GF-D8 (cell line): Measurements from ENCODE around the gene SCN2B.

ENCODE experiments used
- DNase-seq: peaks from one replicate; lab custom pipeline; 2025; lab: John Stamatoyannopoulos, UW

The SCN2B gene

DNA sequence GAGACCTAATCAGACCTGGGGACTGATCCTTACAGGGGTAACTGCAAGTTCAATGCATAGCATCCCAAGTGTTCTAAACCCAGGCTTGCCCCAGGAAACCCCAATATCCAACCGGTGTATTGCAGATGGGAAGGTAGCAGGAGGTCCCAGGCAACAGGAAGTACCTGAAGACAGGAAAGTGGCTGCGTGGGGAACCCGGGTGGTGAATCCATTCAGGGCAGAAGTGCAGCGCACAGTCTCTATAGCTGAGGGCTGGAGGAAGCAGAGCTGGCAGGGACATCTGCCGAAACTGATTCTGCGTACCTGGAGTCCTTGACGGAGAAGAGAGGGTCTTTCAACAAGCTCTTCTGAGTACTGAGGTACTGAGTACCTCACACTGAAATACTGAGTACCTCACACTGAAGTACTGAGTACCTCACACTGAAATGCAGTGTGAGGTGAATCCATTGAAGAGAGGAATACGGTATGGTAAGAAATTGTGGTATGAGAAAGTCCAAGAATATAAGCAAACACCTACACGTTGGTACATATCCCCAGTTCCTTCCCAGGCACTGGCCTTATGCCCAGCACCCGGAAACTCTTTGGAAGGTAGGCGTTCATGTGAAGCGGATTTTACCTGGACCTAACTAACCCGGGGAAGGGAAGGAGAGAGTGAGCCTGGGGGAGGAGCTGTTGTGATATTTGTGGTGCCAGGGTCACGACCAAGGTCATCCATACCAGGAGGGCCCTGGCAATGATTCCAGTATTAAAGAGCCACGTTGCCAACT is 43.9 kb downstream of the SCN2B start:
- DNase-seq: no peak

DNA sequence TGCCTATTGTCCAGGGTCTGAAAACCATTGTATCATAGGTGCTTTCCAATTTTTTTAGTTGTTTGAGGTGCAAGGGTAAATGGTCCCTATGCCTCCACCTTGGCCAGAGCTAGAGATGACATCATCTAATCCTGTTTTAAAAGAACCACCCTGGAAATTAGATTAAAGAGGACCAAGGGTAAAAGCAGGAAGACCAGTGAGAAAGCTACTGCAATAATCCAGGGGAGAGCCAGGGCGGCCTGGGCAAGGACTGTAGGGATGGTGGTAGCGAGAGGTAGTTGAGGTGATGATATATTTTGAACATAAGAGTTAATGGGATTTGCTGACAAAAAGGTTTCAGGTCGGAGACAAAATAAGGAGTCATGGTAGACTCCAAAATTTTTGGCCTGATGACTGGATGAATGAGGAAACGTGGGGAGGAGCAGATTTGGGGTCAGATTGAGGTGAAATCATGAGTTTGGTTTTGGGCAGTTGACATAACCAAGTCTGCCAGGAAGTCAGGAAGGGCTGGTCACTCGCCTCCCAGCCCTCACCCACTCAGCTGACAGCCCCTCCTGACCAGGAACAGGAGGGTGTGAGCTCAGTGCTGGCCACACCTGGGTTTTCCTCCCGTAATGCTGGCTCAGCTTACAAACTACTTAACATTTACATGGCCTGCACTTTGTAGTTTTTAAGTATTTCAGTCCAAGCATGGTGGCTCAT is 46.8 kb downstream of the SCN2B start:
- no peak for DNase-seq

DNA sequence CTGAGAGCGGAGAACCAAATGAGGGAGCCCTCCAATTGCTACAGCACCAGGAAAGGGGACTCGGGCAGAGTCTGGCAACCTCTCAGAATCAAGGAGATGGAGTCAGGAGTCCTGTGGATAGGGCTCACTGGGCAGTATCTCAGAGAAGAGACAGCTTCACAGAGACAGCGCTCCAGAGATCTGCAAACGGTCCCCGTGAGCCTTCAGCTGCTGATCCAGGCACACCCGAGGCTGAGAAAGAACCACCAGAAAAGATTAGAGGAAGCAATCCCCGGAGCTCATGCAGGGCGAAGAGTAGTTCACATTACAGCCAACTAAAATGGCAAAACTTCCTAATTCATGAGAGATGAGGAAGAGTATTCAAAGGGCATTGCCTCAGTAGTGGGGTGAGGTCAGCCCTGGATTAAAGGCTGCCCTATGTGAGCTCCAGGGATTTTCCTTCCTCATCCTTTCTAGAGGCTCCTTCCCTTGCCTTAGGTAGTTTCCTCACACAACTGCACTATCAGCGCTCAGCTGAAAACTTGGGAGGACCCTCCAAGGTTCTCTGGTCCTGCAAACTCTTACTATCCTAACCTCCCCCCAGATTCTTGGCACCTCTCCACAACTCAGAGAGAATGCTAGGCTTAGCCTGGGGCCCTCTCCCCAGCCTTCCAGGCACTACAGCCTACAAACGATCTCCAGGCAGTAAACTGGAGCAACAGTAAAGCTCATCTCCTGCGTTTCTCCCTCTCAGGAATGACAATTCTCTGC is 47.5 kb downstream of the SCN2B start:
- DNase-seq: no peak

DNA sequence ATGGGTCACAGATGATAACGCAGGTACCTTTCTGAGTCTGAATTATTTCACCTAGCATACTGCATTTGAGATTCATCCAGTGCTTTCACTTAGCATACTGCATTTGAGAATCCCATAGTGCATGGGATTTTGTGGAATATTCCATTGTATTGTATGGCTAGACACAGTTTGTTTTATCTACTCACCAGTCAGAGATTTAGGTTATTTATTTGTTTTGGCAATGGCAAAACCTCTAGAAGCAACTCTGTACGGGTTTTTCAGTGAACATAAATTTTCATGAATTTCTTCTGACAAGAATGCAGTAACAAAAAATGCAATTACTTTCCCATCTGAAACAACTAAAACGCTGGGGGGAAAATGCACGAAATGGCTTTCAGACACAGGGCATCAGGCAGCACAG is 48.1 kb downstream of the SCN2B start:
- no peak for DNase-seq

DNA sequence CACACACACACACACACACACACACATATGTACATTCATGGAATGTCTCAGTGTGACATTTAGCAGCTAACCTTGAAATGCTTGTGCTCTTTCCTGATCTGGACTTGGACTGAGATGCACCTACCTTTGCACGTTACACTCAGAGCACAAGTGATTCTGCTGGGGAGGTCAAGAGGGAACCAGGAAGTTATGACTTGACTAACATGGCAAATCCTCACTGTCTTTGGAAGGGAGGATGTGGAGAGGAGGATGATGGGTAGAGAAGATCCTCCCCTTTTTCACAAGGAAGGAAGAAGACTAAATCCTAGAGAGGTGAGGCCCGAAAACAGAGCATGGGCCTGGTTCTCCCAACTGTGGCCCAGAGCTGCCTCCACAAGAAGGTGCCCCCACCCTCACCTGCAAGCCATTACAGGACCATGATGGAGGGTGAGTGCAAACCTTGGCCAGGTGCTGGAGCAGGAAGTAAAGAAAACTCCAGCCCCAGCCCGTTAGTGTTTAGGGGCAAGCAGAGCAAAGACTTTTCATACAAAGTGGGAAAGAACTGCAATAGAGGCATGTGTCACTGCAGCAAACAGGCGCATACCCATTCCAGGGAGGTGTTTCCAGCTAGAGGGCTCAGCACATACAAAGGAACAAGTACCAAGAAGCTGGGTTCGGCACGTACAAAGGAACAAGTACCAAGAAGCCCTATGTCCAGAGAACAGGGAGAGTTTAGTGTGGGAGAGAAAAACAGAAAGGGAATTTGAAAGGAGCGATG is 50.2 kb downstream of the SCN2B start:
- no peak for DNase-seq

DNA sequence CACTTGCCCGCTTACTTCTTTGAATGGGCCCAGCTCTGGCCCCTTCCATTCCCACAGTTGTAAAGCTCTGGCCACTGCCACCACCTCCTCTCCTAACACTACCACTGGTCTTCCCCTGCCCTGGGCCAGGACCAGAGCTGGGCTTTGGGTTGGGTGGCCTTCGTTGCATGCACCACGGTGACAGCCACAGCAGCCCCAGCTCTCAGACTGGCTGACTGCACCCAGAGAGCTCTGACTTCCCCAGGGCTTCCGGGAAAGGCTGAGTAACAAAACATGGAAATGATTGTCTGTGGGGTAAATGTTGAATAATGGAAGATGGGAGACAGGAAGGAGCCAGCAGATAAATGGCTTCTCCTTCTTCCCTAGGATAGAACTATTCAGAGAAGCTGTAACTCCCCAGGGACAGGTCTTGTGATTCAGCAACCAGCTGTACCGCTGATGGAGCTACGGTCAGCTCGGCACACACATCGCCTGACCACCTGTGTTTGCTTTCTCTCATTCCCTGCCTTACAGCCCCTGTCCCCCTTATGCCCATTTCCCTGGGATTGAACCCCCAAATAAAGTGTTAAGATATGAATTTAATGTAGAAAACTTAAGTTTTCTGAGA is 51.4 kb downstream of the SCN2B start:
- DNase-seq: no peak

DNA sequence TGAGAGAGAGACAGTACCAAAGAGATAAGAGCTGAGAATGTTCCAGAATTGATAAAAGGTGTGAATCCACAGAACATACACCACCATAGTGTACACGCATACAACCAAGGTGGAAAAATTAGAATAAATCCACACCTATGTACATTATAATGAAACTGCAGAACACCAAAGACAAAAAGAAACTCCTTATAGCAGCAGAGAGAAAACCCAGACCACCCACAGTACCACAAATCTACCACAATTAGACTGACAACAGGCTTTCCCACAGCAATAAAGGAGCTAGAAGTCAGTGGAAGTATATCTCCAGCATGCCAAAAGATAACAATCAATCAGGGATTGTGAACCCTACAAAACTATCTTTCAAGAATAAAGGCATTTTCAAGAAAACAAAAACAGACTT is 55.6 kb downstream of the SCN2B start:
- no peak for DNase-seq

DNA sequence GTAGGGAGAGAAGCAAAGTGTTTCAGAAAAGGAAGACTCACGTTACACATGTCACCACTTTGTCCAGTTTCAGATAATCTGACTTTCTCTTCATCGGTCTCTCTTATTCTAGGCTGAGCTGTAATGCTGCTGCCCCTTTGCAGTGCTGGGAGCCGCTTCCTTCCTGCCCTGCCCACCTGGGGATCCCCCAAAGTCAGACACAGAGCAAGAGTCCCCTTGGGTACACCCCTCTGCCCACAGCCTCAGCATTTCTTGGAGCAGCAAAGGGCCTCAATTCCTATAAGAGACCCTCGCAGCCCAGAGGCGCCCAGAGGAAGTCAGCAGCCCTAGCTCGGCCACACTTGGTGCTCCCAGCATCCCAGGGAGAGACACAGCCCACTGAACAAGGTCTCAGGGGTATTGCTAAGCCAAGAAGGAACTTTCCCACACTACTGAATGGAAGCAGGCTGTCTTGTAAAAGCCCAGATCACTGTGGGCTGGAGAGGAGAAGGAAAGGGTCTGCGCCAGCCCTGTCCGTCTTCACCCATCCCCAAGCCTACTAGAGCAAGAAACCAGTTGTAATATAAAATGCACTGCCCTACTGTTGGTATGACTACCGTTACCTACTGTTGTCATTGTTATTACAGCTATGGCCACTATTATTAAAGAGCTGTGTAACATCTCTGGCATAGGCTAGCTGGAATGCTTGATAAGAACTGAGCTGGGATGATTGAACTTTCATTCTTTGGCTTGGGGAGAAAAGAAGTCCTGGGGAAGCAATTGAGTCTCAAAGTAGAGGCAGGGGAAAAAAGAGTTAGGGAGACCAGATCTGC is 58.4 kb downstream of the SCN2B start:
- no peak for DNase-seq

DNA sequence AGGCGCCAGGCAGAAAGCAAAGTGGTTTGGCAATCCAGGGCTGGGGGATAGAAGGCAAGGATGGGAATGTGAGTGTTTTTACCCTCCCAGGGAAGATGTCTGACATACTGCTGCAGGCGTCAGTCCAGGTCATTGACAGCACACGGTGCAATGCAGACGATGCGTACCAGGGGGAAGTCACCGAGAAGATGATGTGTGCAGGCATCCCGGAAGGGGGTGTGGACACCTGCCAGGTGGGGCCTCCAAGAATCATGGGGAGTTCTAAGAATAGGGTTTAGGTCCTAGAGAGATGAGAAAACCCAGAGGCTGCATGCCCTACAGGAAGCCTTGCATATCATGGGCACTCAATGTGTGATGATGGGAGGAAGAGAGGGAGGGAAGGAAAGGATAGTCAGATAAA is 61.4 kb downstream of the SCN2B start:
- no peak for DNase-seq

DNA sequence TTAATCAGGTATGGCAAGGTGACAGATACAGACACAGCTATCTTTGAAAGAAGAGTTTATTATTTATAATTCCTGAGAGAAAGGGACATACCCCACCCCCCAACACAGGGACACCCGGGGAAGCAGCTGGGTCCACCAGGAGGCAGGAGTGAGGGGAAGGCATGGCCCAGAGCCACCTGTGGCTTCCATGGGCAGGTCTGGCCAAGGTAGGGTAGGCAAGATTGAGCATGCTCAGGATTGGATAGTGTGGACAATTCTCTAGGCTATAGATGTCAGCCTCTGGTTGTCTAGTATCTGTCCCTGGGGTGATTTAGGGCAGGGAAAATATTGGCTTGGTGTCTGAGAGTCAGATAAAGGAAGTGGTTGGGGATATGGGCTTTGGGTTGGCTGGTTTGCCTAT is 62.2 kb downstream of the SCN2B start:
- DNase-seq: no peak

DNA sequence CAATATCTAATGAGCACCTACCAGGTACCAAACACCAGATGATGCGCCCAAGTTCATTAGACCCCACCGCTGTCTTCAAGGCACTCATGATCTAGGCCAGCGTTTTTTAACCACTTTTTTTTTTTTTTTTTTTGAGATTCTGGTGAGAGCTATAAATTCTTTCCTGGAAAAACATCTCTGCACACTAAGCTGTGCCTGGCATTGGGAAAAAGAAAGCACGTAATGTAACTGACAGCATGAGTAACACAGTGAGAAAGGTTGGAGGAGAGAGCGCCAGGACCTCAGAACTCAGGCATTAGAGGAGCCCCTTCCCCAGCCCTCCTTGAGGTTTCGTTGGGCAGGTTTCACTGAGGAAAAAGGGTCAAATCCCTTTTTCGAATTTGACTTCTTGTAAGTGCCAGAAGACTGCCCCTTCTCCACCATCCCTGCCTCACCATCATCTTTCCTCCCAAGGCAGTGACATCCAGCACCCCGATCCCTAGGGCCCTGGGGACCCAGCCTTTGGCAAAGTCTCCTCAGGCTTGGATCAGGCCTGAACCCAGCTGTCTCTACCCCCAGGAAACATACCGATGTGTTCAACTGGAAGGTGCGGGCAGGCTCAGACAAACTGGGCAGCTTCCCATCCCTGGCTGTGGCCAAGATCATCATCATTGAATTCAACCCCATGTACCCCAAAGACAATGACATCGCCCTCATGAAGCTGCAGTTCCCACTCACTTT is 63.6 kb downstream of the SCN2B start:
- DNase-seq: no peak
